Thyroid gland (tissue), 4 donors: Measurements from ENCODE around the gene KDM8.

Experiments used
- CTCF ChIP-seq, 6 experiments: fragments of 200-600 bp in 3 of 6; fragments of 450-650 bp in 3 of 6; sonication (generic) in 3 of 6; IDR thresholded peaks; one replicate each; pipeline ENCODE4 v1.5.1; 2016 to 2019; ENCODE audit warnings: antibody characterized with exemption in 6 of 6, mild to moderate bottlenecking in 2 of 6, inconsistent platforms in 1 of 6, moderate library complexity in 1 of 6
- POLR2A ChIP-seq, 2 donors: fragments of 450-650 bp; IDR thresholded peaks; one replicate each; pipeline ENCODE4 v1.6.1; 2017; ENCODE audit warnings: antibody characterized with exemption in 2 of 2, mild to moderate bottlenecking in 2 of 2, moderate library complexity in 1 of 2

GRCh38 chr16:27199736-27200135, 3.6 kb upstream of the KDM8 start:
- TF ChIP-seq CTCF (IDR thresholded peaks at IDR 0.05) = no peak
- TF ChIP-seq POLR2A (IDR thresholded peaks at IDR 0.05) = no peak
